ENCODE measurements around the gene TCEA3.

DNA sequence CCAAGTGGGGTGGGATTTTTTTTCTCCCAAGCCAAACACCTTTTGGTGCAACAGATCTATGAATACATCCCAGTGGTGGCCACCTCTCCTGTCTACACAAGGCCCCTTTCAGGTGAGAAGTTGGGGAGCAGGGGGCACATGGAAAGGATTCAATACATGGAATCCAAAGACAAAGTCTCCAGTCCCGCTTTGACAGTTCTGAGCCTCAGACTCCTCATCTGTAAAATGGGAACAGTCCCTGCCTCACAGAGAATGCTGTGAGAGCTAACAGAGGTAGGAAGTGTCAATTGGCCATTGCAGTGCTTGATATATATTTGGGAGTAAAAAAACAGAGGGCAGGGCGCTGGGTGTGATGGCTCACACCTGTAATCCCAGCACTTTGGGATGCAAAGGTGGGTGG is 28.2 kb downstream of the TCEA3 start:
- TF ChIP-seq, protein P1, sequence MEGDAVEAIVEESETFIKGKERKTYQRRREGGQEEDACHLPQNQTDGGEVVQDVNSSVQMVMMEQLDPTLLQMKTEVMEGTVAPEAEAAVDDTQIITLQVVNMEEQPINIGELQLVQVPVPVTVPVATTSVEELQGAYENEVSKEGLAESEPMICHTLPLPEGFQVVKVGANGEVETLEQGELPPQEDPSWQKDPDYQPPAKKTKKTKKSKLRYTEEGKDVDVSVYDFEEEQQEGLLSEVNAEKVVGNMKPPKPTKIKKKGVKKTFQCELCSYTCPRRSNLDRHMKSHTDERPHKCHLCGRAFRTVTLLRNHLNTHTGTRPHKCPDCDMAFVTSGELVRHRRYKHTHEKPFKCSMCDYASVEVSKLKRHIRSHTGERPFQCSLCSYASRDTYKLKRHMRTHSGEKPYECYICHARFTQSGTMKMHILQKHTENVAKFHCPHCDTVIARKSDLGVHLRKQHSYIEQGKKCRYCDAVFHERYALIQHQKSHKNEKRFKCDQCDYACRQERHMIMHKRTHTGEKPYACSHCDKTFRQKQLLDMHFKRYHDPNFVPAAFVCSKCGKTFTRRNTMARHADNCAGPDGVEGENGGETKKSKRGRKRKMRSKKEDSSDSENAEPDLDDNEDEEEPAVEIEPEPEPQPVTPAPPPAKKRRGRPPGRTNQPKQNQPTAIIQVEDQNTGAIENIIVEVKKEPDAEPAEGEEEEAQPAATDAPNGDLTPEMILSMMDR (IDR thresholded peaks at IDR 0.05): no peak
- no peak for TF ChIP-seq POLR2A (IDR thresholded peaks at IDR 0.05)

All from uterus (tissue), 2 donors.